K562 (cell line): ENCODE results near the gene ANOS1. TPM values are rescaled to one million over a fixed set of nuclear protein-coding genes. Genes with fewer than 3 reads are reported as not detected.

ENCODE experiments used
- ATAC-seq: fragments of 200-7000 bp; cut with Tn5 transposase; 3 replicates; pipeline ENCODE4 v1.9.1; 2020; ENCODE audit warnings: moderate library complexity
- BruUV-seq: library from RNA; stranded (reverse); fragments of 400-500 nt; replicated peaks from 2 replicates; lab custom pipeline; 2021; lab: Mats Ljungman, UMichigan
- CTCF ChIA-PET: fragments of 300-600 bp; formaldehyde crosslinking; extraction: SDS; loops from one replicate; lab custom pipeline; 2021; ENCODE audit warnings: low intra/inter-chr PET ratio; lab: Yijun Ruan, JAX
- POLR2A ChIA-PET: fragments of 300-600, 350-650 bp; sonication (Branson Sonifier 250); formaldehyde crosslinking; extraction: SDS; loops from one replicate; lab custom pipeline; 2021; ENCODE audit warnings: antibody characterized with exemption, inconsistent platforms; lab: Yijun Ruan, JAX
- DNase-seq, 4 experiments: peaks; one replicate each; pipeline versions ENCODE4 v3.0.0 to v3.0.0-alpha.2; 2011 to 2018; ENCODE audit warnings: low spot score in 3 of 4, mixed read lengths in 3 of 4; ENCODE audit errors: extremely low read depth in 1 of 4
- FAIRE-seq: peaks from 2 replicates; lab custom pipeline; 2011; peaks lifted over from hg19 to GRCh38; lab: Jason Lieb, UNC
- H2AFZ ChIP-seq: 2 replicates; pipeline ENCODE4 v1.6.0; 2011; ENCODE audit warnings: low read depth, low read length, control low read depth, inconsistent platforms
- H3K27ac ChIP-seq: fragments of 200-600 bp; 3 replicates; pipeline ENCODE4 v1.8.0; 2011; ENCODE audit warnings: low read depth, mild to moderate bottlenecking, control low read depth, inconsistent platforms, low read length, moderate library complexity, mixed read lengths; ENCODE audit errors: extremely low read depth
- H3K27me3 ChIP-seq, 2 experiments: fragments of 300-600 bp in 1 of 2; 2 replicates in 1 of 2; 3 replicates in 1 of 2; pipeline versions ENCODE4 v1.6.0 to v1.8.0; 2011; ENCODE audit warnings: inconsistent platforms in 2 of 2, low read length in 2 of 2, mild to moderate bottlenecking in 1 of 2, mixed read lengths in 1 of 2, moderate library complexity in 1 of 2; ENCODE audit not compliant: control insufficient read depth in 2 of 2, insufficient read depth in 2 of 2
- H3K36me3 ChIP-seq: fragments of 300-600 bp; 3 replicates; pipeline ENCODE4 v1.8.0; 2011; ENCODE audit warnings: mild to moderate bottlenecking, low read length, inconsistent platforms; ENCODE audit not compliant: control insufficient read depth, insufficient read depth
- H3K4me1 ChIP-seq, 2 experiments: fragments of 200-600 bp in 1 of 2; replicated peaks in 1 of 2; 2 replicates in 1 of 2; 3 replicates in 1 of 2; pipeline versions ENCODE4 v1.5.1 to v1.8.0; 2011; ENCODE audit warnings: inconsistent platforms in 2 of 2, low read length in 2 of 2, mild to moderate bottlenecking in 1 of 2, mixed read lengths in 1 of 2, moderate library complexity in 1 of 2; ENCODE audit not compliant: control insufficient read depth in 2 of 2, insufficient read depth in 2 of 2
- H3K4me2 ChIP-seq: 2 replicates; pipeline ENCODE4 v1.6.1; 2011; ENCODE audit warnings: low read length, control low read depth, inconsistent platforms, mixed read lengths; ENCODE audit not compliant: insufficient read depth
- H3K4me3 ChIP-seq: fragments of 200-600 bp; sonication (generic), shearing (Covaris generic); 2 replicates; pipeline ENCODE4 v1.5.1; 2016; ENCODE audit warnings: control low read depth, inconsistent platforms
- H3K79me2 ChIP-seq: fragments of 200-600 bp; 3 replicates; pipeline ENCODE4 v1.8.0; 2011; ENCODE audit warnings: low read length, inconsistent platforms; ENCODE audit not compliant: control insufficient read depth, insufficient read depth
- H3K9ac ChIP-seq, 2 experiments: 2 replicates each; pipeline versions ENCODE4 v1.6.0 to v1.6.1; 2011; ENCODE audit warnings: low read depth in 2 of 2, low read length in 2 of 2, control low read depth in 1 of 2, inconsistent platforms in 1 of 2, mild to moderate bottlenecking in 1 of 2, mixed read lengths in 1 of 2; ENCODE audit not compliant: insufficient read depth in 1 of 2
- H3K9me1 ChIP-seq: one replicate; pipeline ENCODE4 v1.6.0; 2011; ENCODE audit warnings: inconsistent platforms, mild to moderate bottlenecking, low read length, moderate library complexity; ENCODE audit not compliant: control insufficient read depth, insufficient read depth
- H3K9me3 ChIP-seq: replicated peaks from 2 replicates; pipeline ENCODE4 v1.5.1; 2011; ENCODE audit warnings: low read depth, low read length, inconsistent platforms; ENCODE audit not compliant: control insufficient read depth, insufficient read depth
- H4K20me1 ChIP-seq: replicated peaks from 2 replicates; pipeline ENCODE4 v1.6.1; 2011; ENCODE audit warnings: low read length, inconsistent platforms, mixed read lengths; ENCODE audit not compliant: control insufficient read depth, insufficient read depth
- CEBPG ChIP-seq, 3 experiments: fragments of 200-800 bp in 1 of 3; sonication (Bioruptor generic) in 1 of 3; sonication (generic) in 1 of 3; formaldehyde crosslinking in 1 of 3; IDR thresholded peaks in 2 of 3; conservative IDR thresholded peaks in 1 of 3; 2 replicates each; pipeline versions ENCODE4 v1.6.1 to v1.8.0; 2016 to 2022; ENCODE audit warnings: missing compliant biosample characterization in 2 of 3, missing genetic modification characterization in 2 of 3, mild to moderate bottlenecking in 1 of 3, missing genetic modification reagents in 1 of 3
- ETV1 ChIP-seq: fragments of 450-650 bp; conservative IDR thresholded peaks from 2 replicates; pipeline ENCODE4 v1.6.1; 2016; ENCODE audit warnings: missing genetic modification characterization, control low read depth, low read depth, missing compliant biosample characterization
- HNRNPH1 ChIP-seq: fragments of 200-400 bp; formaldehyde crosslinking; optimal IDR thresholded peaks from 2 replicates; pipeline ENCODE3; 2017; ENCODE audit warnings: low read depth, mild to moderate bottlenecking, low read length, moderate library complexity
- LARP7 ChIP-seq: fragments of 450-650 bp; IDR thresholded peaks from 2 replicates; pipeline ENCODE4 v1.6.1; 2016
- RB1 ChIP-seq: fragments of 450-650 bp; IDR thresholded peaks from 2 replicates; pipeline ENCODE4 v1.6.1; 2017; ENCODE audit warnings: low read depth, mild to moderate bottlenecking
- RBM15 ChIP-seq: fragments of 200-400 bp; formaldehyde crosslinking; IDR thresholded peaks from 2 replicates; pipeline ENCODE4 v1.6.1; 2018; ENCODE audit warnings: mild to moderate bottlenecking, low read length, moderate library complexity; ENCODE audit not compliant: insufficient read depth
- U2AF2 ChIP-seq: fragments of 200-400 bp; formaldehyde crosslinking; optimal IDR thresholded peaks from 2 replicates; pipeline ENCODE3; 2017; ENCODE audit warnings: low read depth, mild to moderate bottlenecking, low read length
- ZNF431 ChIP-seq: sonication (generic); formaldehyde crosslinking; IDR thresholded peaks from 2 replicates; pipeline ENCODE4 v1.8.0; 2022; ENCODE audit warnings: mild to moderate bottlenecking, missing genetic modification reagents
- ZZZ3 ChIP-seq: fragments of 450-650 bp; IDR thresholded peaks from 2 replicates; pipeline ENCODE4 v1.6.1; 2016; ENCODE audit warnings: antibody characterized with exemption, mild to moderate bottlenecking, moderate library complexity
- WGBS: fragments of 100-300 bp; shearing (Covaris generic); methylation state at CpG from one replicate; pipeline ENCODE4 v1.1.6; 2016; ENCODE audit warnings: low coverage, mixed read lengths; ENCODE audit not compliant: insufficient coverage; ENCODE audit errors: missing lambda C conversion rate; 5-methylcytosine and 5-hydroxymethylcytosine counted together
- in situ Hi-C: fragments of 300-500 bp; cut with MboI; formaldehyde crosslinking; loops from 4 replicates; pipeline ENCODE4 v1.15.0; 2018; ENCODE audit warnings: inconsistent platforms, mixed read lengths
- intact Hi-C: fragments of 100-400 bp; cut with micrococcal nuclease; formaldehyde crosslinking; loops from 2 replicates; pipeline ENCODE4 v1.14.2; 2022
- polyA plus RNA-seq, 8 experiments: library from polyadenylated mRNA; depleted of rRNA in 4 of 8; stranded (reverse) in 5 of 8; unstranded in 3 of 8; fragments of >200 nt; fragmentation: Nextera tagmentation in 2 of 8; fragmentation: Illumina TruSeq in 1 of 8; extraction: Ambion mirVana in 2 of 8; extraction: Trizol in 1 of 8; gene quantifications; 2 replicates each; pipeline versions ENCODE4 v1.2.1 to v1.2.3, GENCODE V29; 2011 to 2014; ENCODE audit warnings: inconsistent platforms in 1 of 8, missing spikeins in 1 of 8
- total RNA-seq, 7 experiments: library from RNA; depleted of rRNA in 6 of 7; stranded (reverse); fragments of >200 nt in 6 of 7; fragmentation: Illumina TruSeq in 2 of 7; extraction: Trizol in 2 of 7; gene quantifications; 2 replicates each; pipeline versions ENCODE4 v1.2.1 to v1.2.3, GENCODE V29; 2011 to 2021; ENCODE audit warnings: low replicate concordance in 1 of 7
- TF ChIP-seq, protein P1 (sequence below): fragments of 450-650 bp; IDR thresholded peaks from 2 replicates; pipeline ENCODE4 v1.6.1; 2016; ENCODE audit warnings: low read depth
- TF ChIP-seq, protein P2 (sequence below): IDR thresholded peaks from 3 replicates; pipeline ENCODE4 v1.6.1; 2011; ENCODE audit warnings: borderline replicate concordance, mild to moderate bottlenecking; ENCODE audit not compliant: insufficient read length, insufficient read depth
- TF ChIP-seq, protein P3 (sequence below): fragments of 450-650 bp; IDR thresholded peaks from 2 replicates; pipeline ENCODE4 v1.6.1; 2016; ENCODE audit warnings: low read depth, mild to moderate bottlenecking, moderate library complexity

ANOS1 gene
- total and polyA plus RNA-seq, 9 of the 15 experiments (the other 6 are each of a cell fraction or from before 2014, with no cell fraction given): 0.04 TPM; not detected in 8

DNA sequence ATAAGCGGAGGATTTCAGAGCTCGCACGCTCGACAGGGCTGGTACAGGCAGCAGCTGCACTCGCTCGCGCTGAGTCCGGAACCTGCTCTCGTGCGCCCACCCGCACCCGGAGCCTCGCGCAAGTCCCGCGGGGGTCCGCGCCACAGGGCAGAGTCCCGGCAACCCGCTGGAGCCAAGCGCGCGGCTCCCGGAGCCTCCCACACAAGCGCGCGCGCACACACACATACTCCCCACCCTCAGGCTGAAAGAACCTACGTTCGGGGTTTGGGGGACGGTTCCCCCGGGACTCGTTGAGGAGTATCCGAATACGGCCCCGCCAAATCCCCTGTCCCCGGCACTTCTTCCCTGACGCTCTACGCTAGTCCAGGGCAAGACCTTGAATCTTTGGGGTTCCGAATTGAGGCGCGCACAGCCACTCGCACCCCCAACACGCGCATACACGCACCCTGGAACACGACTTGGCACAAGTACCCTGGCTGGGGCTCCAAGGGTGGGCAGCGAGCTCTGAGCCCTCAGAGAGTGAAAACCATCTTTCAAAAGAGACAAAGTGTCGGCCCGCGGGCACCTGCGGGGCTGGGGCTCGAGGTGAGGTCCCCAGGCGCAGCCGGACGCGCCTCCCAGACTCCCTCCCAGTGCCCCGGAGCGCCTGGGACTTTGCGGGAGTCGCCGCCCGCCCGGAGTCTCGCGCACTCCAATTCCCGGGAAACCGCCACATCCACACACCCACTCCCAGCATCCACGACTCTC, 952 bp downstream of the ANOS1 start:
- intact Hi-C loops (no loop called here), in situ Hi-C loops (loop anchor here (10.0 kb wide), 1 partner anchor 736 kb away; no protein-coding TSS in a partner anchor)
- ATAC-seq: no peak
- no peak for FAIRE-seq
- WGBS: 20% methylated on average over 27 of the region's 69 CpGs
- H3K9me1 ChIP-seq: no peaks in the 10 kb centered on the region
- CTCF ChIA-PET: no interaction called here
- no peak overlapping the region for H3K4me3 ChIP-seq
- H3K9ac ChIP-seq: no peak overlapping the region
- H3K4me2 ChIP-seq: no peak overlapping the region
- no peaks in the 10 kb centered on the region for H3K4me1 ChIP-seq
- POLR2A ChIA-PET: no interaction called here
- no peak overlapping the region for H3K27ac ChIP-seq
- no peak overlapping the region for H2AFZ ChIP-seq
- no peaks in the 10 kb centered on the region for H3K36me3 ChIP-seq
- no peaks in the 10 kb centered on the region for H4K20me1 ChIP-seq
- DNase-seq: no peak
- H3K27me3 ChIP-seq: no peaks in the 10 kb centered on the region
- BruUV-seq: no TSS peak
- no peaks in the 10 kb centered on the region for H3K9me3 ChIP-seq
- no peaks in the 10 kb centered on the region for H3K79me2 ChIP-seq
- TF ChIP-seq CEBPG (CRISPR knock-in tag; IDR thresholded peaks at IDR 0.05) (no peak), CEBPG (tag; conservative IDR thresholded peaks at IDR 0.05 in 1 of 2, IDR thresholded peaks at IDR 0.05 in 1 of 2) (no peak), RB1 (no peak), ZNF431 (CRISPR knock-in tag) (no peak), ZZZ3 (no peak), HNRNPH1 (no peak), RBM15 (no peak), U2AF2 (no peak), ETV1 (no peak), LARP7 (no peak)
- TF ChIP-seq, protein P1, sequence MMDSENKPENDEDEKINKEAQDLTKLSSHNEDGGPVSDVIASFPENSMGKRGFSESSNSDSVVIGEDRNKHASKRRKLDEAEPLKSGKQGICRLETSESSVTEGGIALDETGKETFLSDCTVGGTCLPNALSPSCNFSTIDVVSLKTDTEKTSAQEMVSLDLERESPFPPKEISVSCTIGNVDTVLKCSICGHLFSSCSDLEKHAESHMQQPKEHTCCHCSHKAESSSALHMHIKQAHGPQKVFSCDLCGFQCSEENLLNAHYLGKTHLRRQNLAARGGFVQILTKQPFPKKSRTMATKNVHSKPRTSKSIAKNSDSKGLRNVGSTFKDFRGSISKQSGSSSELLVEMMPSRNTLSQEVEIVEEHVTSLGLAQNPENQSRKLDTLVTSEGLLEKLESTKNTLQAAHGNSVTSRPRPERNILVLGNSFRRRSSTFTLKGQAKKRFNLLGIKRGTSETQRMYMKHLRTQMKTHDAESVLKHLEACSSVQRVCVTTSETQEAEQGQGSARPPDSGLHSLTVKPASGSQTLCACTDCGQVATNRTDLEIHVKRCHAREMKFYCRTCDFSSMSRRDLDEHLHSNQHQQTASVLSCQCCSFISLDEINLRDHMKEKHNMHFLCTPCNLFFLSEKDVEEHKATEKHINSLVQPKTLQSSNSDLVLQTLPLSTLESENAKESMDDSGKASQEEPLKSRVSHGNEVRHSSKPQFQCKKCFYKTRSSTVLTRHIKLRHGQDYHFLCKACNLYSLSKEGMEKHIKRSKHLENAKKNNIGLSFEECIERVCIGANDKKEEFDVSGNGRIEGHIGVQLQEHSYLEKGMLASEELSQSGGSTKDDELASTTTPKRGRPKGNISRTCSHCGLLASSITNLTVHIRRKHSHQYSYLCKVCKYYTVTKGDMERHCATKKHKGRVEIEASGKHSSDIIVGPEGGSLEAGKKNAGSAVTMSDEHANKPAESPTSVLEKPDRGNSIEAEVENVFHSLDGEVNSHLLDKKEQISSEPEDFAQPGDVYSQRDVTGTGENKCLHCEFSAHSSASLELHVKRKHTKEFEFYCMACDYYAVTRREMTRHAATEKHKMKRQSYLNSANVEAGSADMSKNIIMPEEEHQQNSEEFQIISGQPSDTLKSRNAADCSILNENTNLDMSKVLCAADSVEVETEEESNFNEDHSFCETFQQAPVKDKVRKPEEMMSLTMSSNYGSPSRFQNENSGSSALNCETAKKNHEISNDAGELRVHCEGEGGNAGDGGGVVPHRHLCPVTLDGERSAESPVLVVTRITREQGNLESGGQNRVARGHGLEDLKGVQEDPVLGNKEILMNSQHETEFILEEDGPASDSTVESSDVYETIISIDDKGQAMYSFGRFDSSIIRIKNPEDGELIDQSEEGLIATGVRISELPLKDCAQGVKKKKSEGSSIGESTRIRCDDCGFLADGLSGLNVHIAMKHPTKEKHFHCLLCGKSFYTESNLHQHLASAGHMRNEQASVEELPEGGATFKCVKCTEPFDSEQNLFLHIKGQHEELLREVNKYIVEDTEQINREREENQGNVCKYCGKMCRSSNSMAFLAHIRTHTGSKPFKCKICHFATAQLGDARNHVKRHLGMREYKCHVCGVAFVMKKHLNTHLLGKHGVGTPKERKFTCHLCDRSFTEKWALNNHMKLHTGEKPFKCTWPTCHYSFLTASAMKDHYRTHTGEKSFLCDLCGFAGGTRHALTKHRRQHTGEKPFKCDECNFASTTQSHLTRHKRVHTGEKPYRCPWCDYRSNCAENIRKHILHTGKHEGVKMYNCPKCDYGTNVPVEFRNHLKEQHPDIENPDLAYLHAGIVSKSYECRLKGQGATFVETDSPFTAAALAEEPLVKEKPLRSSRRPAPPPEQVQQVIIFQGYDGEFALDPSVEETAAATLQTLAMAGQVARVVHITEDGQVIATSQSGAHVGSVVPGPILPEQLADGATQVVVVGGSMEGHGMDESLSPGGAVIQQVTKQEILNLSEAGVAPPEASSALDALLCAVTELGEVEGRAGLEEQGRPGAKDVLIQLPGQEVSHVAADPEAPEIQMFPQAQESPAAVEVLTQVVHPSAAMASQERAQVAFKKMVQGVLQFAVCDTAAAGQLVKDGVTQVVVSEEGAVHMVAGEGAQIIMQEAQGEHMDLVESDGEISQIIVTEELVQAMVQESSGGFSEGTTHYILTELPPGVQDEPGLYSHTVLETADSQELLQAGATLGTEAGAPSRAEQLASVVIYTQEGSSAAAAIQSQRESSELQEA: no peak
- TF ChIP-seq, protein P2, sequence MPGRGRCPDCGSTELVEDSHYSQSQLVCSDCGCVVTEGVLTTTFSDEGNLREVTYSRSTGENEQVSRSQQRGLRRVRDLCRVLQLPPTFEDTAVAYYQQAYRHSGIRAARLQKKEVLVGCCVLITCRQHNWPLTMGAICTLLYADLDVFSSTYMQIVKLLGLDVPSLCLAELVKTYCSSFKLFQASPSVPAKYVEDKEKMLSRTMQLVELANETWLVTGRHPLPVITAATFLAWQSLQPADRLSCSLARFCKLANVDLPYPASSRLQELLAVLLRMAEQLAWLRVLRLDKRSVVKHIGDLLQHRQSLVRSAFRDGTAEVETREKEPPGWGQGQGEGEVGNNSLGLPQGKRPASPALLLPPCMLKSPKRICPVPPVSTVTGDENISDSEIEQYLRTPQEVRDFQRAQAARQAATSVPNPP: no peak
- TF ChIP-seq, protein P3, sequence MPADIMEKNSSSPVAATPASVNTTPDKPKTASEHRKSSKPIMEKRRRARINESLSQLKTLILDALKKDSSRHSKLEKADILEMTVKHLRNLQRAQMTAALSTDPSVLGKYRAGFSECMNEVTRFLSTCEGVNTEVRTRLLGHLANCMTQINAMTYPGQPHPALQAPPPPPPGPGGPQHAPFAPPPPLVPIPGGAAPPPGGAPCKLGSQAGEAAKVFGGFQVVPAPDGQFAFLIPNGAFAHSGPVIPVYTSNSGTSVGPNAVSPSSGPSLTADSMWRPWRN: no peak
